ENCODE data around the gene SOX5.

SOX5 gene

DNA sequence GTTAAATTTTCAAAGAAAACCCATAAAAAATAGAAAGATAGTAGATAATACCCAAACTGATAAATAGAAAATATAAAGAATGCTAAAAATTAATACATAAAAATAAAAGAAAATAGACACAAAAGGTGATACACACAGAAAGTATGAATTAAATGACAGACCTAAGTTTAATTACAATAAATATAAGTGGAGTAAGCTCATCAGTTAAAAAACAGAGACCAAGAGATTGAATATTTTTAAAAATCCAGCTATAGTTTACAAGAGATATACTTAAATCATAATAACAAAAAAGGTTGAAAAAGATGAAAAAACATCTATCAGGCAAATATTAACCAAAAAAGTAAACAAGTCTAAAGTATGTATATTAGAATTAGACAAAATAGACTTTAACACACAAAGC is 268.2 kb downstream of the SOX5 start:
- no peak for DNase-seq
- Mint-ChIP-seq H3K36me3 (ENCODE audit: low read depth) (no peaks in the 10 kb centered on the region), H3K27ac (no peak overlapping the region), H3K4me1 (no peaks in the 10 kb centered on the region), H3K27me3 (ENCODE audit: low read depth, poor library complexity) (no peaks in the 10 kb centered on the region), H3K9me3 (peaks cover 3% of the 10 kb centered on the region), H3K4me3 (no peak overlapping the region)
- TF ChIP-seq, protein P1, sequence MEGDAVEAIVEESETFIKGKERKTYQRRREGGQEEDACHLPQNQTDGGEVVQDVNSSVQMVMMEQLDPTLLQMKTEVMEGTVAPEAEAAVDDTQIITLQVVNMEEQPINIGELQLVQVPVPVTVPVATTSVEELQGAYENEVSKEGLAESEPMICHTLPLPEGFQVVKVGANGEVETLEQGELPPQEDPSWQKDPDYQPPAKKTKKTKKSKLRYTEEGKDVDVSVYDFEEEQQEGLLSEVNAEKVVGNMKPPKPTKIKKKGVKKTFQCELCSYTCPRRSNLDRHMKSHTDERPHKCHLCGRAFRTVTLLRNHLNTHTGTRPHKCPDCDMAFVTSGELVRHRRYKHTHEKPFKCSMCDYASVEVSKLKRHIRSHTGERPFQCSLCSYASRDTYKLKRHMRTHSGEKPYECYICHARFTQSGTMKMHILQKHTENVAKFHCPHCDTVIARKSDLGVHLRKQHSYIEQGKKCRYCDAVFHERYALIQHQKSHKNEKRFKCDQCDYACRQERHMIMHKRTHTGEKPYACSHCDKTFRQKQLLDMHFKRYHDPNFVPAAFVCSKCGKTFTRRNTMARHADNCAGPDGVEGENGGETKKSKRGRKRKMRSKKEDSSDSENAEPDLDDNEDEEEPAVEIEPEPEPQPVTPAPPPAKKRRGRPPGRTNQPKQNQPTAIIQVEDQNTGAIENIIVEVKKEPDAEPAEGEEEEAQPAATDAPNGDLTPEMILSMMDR (IDR thresholded peaks at IDR 0.05), result no peak

DNA sequence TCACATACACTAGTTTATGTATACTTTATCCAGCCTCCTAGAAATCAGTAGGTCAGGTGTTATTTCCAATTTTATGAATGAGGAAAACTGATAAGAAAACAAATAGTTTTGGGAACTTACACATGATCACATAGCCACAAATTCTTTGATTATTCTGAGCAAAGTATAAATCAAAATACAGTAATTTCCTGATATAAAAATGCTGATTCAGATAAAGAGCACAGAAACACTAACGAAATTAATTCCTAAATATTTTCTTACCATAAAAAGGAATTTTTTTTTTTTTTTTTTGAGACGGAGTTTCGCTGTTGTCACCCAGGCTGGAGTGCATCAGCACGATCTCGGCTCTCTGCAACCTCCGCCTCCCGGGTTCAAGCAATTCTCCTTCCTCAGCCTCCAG is 275.4 kb downstream of the SOX5 start:
- no peaks in the 10 kb centered on the region for H3K27me3 Mint-ChIP-seq (ENCODE audit: low read depth, poor library complexity)

DNA sequence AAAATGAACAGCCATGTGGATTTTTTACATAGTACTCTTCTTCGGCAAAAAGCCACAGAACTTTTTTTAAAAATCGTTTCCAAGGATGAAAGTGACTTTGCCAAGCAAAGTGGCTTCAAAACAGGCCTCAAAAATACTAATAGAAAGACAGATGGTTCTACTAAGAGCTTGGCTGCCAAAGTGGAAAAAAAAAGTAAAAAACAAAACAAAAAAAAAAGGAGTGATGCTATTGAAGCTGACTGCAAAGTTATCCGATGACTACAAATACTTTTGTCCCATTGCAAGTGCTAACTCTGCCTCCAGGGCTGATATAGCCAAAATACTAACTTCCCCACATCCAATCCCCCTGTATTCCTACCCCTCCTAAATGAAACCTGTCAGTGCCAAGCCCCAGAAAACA is 277.6 kb downstream of the SOX5 start:
- Mint-ChIP-seq H3K27me3 (ENCODE audit: low read depth, poor library complexity) (no peaks in the 10 kb centered on the region), H3K9me3 (no peaks in the 10 kb centered on the region), H3K4me3 (no peak overlapping the region), H3K36me3 (ENCODE audit: low read depth) (no peaks in the 10 kb centered on the region), H3K4me1 (no peaks in the 10 kb centered on the region), H3K27ac (no peak overlapping the region)
- TF ChIP-seq, protein P1 (IDR thresholded peaks at IDR 0.05), result no peak
- no peak for DNase-seq

More for the DNA sequence above, 275.4 kb downstream of the SOX5 start:
- no peaks in the 10 kb centered on the region for H3K9me3 Mint-ChIP-seq
- H3K4me3 Mint-ChIP-seq, result no peak overlapping the region
- H3K36me3 Mint-ChIP-seq (ENCODE audit: low read depth), result no peaks in the 10 kb centered on the region
- H3K4me1 Mint-ChIP-seq, result no peaks in the 10 kb centered on the region
- H3K27ac Mint-ChIP-seq, result no peak overlapping the region
- TF ChIP-seq, protein P1 (IDR thresholded peaks at IDR 0.05), result no peak
- no peak for DNase-seq

DNA sequence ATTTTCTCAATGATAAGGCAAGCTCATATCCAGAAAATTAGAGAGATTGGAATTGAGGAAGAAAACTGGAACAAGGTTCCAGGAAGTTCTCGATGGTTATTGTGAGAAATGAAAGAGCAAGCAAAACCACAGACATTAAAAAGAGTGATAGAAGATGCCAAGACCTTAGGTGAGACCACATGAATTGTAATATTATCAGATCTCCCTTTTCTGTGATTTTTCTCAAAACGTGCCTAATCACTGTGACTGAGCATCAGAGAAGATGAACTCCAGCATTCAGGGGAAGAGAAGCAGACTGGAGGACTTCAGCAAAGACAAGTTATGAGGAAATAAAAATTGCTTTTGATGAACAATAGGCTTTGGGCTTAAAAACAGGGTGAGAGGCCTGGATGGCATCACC is 278.8 kb downstream of the SOX5 start:
- no peaks in the 10 kb centered on the region for H3K27me3 Mint-ChIP-seq (ENCODE audit: low read depth, poor library complexity)
- H3K4me1 Mint-ChIP-seq, result no peaks in the 10 kb centered on the region
- DNase-seq, result no peak
- H3K4me3 Mint-ChIP-seq, result no peak overlapping the region
- TF ChIP-seq, protein P1 (IDR thresholded peaks at IDR 0.05), result no peak
- no peak overlapping the region for H3K27ac Mint-ChIP-seq
- H3K36me3 Mint-ChIP-seq (ENCODE audit: low read depth), result no peaks in the 10 kb centered on the region
- no peaks in the 10 kb centered on the region for H3K9me3 Mint-ChIP-seq

DNA sequence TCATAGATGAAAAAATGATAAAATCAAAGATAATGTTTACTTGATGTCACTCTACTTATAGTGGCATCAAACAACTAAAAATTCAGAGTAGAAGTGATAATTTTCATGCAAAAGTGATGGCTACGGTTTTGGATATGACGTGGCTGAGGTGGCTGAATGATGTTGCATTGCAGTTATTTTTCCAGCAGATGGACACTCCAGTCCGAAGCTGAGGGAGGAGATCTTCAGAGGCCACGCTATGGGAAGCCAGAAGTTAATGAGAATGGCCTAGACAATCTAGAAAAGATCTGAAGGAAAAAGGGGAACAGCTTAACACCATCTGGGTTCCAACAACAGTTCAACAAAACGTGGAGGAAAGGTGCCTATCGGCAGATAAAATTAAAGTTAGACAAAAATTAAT is 279.8 kb downstream of the SOX5 start:
- no peaks in the 10 kb centered on the region for H3K27me3 Mint-ChIP-seq (ENCODE audit: low read depth, poor library complexity)
- DNase-seq, result no peak
- H3K4me1 Mint-ChIP-seq, result no peaks in the 10 kb centered on the region
- no peak overlapping the region for H3K27ac Mint-ChIP-seq
- no peaks in the 10 kb centered on the region for H3K36me3 Mint-ChIP-seq (ENCODE audit: low read depth)
- TF ChIP-seq, protein P1 (IDR thresholded peaks at IDR 0.05), result no peak
- H3K9me3 Mint-ChIP-seq, result no peaks in the 10 kb centered on the region
- H3K4me3 Mint-ChIP-seq, result no peak overlapping the region

DNA sequence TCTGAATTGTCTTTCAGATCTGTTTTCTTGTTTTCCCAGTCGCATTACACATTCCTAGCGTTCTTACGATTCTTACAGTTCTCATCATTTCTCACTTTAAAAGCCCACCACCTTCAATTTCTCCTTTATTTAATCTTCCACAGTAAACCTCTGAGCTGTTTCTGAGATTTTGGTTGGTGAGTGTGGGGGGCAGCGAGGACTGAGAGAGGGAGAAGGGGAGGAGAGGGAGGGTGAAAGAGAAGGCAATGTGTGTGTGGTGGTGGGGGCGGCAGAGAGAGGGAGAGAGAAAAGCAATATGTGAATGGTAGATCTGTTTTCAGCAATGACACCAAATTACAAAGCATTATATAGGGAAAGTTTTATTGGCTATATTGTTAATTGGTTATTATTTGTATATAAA is 282.6 kb downstream of the SOX5 start:
- Mint-ChIP-seq H3K27ac (peak overlapping the region; percentile 14), H3K36me3 (ENCODE audit: low read depth) (no peaks in the 10 kb centered on the region), H3K4me3 (no peak overlapping the region), H3K4me1 (no peaks in the 10 kb centered on the region), H3K27me3 (ENCODE audit: low read depth, poor library complexity) (no peaks in the 10 kb centered on the region), H3K9me3 (no peaks in the 10 kb centered on the region)
- TF ChIP-seq, protein P1 (IDR thresholded peaks at IDR 0.05), result no peak
- no peak for DNase-seq

All from nephron progenitor cell (in vitro differentiated cells).